HG02885 (cell line): ENCODE data around the gene CDK14.
"Not testable (repeated sequence)": the region's sequence is repeated elsewhere in the genome, so short reads cannot be mapped to it uniquely, and the experiment has no call there.

Experiments used
- ATAC-seq: cut with Tn5 transposase; IDR thresholded peaks from one replicate; pipeline ENCODE4 v1.9.1; 2021; ENCODE audit warnings: mild to moderate bottlenecking; ENCODE audit not compliant: unreplicated experiment, poor library complexity

CDK14 gene

DNA sequence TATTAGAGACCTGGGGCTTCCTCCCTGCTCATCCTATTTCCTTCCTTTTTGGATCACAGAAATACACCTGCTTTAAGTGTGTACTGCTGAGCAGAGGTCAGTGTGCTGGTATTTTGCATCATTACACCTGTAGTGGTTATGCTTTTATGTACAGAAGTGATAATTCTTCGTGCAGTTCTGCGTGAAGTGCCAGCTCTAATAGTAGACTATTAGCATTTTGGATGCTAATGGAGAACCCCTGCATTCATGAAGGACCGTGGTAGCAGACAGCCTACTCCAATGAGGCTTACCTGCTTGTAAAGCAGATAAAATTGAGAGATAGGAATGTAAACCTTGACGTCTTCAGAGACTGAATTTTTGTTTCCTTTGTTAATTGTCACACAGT lies 114.3 kb downstream of the CDK14 start:
- ATAC-seq = no peak

DNA sequence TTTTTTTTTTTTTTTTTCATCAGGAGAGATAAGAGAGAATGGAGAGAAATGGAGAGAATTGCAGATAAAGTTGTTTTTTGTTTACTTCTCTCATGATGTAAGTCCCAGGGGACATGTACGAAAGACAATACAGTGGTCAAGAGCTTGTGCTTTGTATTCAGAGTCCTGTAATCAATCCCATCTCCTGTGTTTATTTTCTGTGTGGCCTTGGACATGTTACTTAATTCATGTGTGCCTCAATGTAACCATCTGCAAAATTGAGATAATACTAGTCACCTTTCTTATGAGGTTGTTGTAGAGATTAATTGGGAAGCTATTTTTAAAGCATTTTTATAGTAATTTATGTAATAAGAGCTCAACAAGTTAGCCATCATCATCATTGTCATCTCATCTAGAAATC lies 117.5 kb downstream of the CDK14 start:
- no peak for ATAC-seq

DNA sequence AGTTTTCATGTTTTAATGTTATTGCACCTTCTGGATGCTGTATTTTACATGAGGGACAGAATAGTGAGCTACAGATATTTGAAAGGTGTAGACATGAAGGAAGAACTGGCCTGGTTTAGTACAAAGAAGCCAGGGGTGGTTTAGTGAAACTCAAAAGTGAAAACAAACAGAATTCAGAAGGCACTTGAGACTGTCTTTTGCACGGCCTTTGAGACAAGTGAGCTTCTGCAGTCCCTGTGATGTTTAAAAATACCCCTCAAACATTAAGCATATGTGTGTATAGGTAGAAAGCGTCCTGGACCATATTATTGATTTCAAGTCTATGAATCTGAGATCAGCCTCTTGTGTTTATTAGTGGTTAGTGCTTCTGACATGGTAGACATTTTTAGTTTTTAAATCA lies 118.9 kb downstream of the CDK14 start:
- ATAC-seq = peak; percentile 78

DNA sequence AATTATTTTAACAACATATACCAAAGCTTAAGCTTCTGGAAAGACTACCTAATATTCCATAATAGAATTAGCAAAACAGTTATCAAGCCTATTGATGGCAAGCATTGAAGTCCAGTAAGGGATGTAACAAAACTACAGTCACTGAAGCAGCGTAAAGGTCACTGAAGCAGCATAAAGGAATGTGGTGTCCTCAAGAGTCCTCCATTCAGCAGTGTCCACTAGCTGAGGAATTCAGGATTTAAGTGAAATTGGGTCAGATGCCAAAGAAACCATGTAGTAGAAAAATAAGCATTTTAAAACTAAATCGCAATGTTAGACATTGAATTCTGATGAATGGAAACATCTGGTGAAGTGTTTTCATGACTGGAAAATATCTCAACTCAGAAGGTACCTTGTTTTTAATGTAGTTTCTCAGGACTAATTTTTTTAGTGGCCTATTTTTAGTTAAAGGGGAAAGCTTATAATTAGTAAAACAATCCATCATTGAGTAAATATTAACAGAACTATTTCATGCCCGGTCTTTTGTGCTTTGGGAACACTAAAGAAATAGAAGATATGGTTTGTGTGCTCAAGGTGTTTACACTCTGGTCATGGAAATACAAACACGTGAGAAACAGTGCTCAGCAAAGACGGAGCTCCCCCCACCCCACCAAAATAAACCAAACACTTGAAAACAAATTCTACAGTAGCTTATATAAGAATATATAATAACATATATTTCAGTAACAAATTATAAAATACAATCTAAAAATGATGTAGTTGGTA lies 121.4 kb downstream of the CDK14 start:
- ATAC-seq = no peak

DNA sequence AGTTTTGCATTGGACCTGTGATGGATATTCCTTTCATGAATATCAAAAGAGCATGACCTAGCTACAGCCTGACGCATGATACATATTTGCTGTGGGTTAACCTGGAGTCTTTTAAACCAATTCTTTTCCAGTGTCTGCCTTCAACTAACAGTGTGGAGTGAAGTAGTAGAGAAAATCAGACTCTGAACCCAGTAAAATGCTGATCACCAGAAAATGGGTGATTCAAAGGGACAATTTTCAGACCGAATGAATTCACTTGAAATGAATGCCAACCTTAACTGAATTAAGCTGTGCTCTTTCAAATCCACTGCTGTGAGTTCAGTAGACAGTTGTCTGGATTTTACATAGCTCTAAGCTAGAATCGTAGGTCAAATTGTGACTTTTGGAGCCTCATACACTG lies 123.0 kb downstream of the CDK14 start:
- no peak for ATAC-seq

DNA sequence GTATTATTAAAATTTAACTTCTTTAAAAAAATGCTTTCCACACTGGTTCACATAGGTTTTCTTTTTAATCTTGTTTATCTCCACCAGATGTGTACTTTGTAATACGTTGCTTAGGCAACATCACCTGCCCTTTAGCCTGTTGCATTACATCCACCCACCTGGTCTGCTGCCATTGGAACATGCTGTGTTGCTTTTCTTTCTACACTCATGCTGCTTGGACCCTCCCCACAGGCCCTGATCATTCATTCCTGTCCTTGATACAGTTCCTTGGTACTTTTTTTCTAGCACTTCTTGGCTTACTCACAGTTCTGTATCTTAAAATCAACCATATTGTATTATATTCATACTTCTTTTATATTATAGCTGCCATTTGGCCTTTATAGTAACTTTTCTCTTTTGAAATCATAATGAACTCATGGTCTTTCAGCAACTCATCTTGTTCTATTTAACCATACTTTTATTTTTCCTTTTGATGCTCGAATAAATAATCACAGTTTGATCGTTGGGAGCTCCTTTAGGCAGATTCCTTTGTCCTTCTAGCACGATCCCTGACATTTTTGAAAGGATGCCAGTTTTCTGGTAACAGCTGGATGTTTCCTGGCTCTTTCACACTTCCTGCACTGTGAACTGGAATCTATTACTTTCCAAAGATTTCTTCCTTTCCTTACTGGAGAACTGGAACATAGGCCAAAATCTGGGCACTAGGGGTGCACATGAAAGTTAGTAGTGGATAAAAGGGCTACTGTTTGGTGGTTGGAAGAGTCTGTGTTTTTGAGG lies 125.1 kb downstream of the CDK14 start:
- ATAC-seq = peak; percentile 36

DNA sequence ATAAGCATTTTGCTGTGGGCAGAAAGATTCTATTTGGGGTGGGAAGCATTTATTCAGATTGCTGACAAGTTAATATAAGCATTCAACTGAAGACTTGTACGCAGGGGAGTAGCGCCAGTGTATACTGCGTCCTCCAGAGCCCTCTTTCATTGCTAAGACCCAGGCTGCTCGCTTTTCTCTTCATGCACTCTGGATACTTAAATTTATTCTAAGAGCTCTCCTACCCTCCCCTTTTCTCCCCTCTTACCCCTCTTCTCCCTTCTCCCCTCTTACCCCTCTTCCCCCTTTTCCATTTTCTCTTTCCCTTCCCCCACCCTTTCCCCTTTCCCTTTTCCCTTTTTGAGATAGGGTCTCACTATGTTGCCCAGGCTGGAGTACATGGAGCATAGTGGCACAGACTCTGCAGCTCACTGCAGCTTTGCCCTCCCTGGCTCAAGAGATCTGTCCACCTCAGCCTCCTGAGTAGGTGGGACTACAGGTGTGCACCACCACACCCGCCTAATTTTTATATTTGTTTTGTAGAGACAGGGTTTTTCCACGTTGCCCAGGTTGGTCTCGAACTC lies 125.8 kb downstream of the CDK14 start:
- ATAC-seq = no peak

DNA sequence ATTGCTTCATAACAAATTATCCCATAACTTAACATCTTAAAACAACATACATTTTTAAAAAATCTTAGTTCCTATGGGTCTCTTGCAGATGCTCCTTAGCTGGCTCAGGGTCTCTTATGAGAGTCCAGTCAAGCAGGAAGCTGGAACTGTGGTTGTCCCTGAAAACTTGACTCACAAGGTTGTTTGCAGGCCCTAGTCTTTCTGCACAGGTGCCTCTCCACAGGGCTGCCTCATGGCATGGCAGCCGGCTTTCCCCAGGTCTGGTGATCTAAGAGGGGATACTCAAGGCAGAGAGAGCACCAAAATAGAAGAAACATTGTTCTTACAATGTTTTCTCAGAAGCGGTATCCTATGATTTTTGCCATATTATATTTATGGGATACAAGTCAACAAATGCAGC lies 127.1 kb downstream of the CDK14 start:
- no peak for ATAC-seq

DNA sequence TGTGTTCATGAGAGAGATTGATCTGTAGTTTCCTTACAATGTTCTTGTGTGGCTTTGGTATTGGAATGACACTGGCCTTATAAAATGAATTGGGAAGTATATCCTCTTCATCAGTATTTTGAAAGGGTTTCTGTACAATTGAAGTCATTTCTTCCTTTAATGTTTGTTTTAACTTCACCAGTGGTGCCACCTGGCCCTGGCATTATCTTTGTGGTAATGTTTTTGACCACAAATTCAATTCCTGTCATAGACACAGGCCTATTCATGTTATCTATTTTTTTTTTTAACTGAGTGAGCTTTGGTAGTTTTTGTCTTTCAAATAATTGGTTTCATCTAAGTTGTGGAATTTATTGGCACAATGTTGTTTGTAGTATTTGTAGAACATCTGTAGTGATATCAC lies 127.7 kb downstream of the CDK14 start:
- no peak for ATAC-seq

DNA sequence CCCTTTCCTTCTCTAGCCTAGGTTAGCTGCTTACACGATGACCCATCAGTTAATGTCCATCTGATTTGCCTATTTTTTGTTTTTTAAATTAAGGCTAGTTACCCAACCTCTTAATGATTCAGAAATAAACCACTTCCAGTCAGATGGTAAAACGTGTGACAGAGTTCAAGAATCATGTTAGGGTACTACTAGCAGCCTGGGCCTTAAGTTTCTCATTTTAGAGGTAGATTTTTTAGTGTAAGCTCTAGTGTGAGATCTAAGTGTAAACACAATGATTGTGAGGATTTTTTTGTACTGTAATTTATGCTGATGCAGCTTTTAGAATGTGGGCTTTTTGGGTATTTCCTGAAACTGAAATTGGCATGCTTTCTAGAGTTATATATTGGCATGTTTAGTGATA lies 130.0 kb downstream of the CDK14 start:
- no peak for ATAC-seq

DNA sequence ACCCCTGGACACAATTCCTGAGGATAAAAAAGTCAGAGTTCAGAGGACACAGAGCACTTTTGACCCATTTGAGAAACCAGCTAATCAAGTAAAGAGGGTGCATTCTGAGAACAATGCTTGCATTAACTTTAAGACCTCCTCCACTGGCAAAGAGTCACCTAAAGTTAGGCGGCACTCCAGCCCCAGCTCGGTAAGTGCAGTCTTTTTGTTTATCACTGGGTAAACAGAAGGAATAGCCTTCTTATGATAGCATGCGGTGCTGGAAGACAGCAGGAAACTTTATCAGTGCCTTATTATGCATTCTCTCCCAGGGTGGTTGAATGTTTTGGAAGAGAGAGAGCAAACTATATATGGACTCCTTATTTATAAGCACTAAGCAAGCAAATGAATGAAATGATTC lies 130.5 kb downstream of the CDK14 start:
- ATAC-seq = no peak

DNA sequence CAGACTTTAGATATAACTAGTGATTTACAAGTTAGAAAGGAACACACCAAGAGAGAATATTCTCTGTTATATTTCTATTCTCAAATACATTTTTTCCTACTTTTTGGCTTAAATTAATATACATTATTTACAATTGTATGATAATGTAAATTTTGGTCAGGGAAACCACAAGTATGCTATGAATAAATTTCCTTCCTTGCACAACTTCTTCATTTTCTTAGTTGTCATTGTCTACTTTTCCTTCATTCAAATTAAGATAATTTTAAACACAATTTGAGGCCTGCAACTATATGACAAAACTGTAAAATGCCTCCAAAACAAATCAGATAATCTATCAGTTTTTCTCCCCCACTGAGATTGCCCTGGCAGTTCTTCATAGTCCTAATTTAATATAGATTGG lies 131.3 kb downstream of the CDK14 start:
- ATAC-seq = no peak

DNA sequence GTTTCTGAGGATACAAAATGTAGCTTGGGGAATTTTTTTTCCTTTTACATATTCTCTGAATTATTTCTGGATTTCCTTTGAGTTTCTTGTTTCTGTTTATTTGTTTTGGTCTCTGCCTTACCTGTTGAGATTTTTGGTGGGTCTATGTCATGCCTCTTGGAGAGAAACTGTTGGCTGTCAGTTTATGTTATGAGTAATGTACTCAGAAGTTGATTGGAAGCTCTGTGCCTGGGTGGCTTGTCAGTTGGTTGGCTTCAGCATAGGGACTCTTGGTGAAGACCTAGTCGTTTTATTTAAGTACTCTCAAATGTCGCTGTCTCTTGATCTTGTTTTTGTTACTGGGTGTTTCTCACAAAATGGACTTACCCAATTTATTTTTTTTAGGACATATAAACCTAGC lies 132.4 kb downstream of the CDK14 start:
- ATAC-seq = peak; percentile 87

DNA sequence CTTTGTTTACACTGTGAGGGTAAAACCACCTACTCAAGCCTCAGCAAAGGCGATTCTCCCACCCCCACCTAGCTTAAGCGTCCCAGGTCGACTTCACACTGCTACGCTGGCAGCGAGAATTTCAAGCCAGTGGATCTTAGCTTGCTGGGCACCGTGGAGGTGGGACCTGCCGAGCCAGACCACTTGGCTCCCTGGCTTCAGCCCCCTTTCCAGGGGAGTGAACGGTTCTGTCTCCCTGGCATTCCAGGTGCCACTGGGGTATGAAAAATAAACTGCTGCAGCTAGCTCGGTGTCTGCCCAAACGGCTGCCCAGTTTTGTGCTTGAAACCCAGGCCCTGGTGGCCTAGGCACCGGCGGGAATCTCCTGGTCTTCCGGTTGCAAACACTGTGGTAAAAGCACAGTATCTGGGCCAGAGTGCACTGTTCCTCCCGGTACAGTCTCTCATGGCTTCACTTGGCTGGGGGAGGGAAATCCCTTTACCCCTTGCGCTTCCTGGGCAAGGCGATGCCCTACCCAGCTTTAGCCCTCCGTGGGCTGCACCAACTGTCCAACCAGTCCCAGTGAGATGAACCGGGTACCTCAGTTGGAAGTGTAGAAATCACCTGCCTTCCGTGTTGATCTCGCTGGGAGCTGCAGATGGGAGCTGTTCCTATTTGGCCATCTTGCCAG lies 139.6 kb downstream of the CDK14 start:
- ATAC-seq = not testable (repeated sequence)

DNA sequence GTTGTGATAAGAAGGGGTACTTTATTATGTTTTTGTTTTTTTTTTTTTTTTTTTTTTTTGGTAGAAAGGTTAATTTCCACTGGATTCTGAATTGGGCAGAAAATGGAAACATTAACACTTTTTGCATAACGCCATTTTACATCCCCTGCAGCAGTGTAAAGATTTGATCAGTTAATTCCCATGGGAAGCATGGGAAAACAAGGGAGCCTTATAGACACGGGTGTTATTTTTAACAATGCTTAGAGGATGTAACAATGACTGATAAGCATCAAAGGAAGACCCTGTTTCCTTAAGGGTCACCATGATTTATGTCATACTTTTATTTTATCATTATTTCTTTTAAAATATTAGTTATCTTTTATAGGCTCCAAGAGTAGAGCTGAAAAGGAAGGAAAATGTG lies 140.2 kb downstream of the CDK14 start:
- no peak for ATAC-seq

DNA sequence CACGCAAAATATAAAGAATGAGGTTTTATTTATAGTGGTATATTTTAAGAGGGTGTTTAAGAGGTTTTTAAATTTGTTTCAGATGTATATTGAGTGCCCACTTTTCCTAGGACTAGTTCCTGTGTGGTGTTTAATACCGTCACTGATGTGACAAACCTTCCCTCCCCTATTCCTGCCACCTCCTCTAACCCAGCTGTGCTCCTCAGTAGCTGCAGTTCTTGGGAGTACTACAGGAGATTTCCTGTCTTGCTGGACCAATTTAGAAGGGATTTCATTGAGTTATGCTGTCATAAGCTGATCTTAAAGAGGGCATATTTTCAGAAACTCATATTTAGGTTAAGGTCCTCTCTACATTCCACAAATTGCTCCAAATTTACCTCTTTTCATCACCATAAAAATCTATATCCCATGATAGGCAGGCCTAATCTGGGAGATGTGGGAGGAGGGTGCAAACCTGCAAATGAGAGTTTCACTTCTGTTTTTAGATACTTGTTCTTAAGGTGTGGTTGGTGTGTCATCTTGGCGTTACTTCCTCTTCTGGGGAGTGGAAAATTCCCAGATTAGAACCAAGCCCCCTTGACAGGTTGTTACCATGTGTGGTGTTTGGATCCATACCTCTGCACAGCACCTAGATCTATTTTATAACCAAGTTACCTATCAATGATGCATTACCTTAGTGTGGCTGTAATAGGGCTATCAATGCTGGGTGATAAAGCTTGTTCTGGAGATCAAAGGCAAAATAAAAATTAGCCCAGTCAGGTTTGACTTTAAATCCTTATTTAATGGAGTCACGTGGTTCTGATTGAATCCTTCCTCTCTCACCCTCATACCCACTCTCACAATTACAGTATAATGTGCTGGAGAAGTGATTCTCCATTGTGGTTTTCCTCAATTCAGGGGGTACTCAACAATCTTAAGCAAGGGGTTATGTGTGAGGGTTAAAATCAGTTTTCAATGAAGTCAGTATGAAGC lies 141.1 kb downstream of the CDK14 start:
- peak; percentile 96 for ATAC-seq

DNA sequence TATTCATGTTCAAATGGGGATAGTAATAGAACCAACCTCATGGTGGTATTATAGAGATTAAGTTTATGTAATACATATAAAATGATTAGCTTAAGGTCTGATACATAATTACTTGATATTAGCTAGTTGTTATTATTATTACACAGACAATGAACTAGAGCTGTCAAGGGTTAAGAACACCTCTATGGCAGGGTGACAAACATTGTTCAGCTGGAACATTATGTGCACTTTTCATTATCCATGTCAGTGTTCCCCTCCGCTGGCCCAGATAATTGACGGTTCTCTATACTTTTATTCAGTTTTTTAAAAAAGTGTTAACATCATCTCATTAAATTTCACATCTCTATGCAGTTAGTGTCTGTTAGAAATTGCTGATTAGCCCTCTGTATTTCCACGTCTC lies 142.1 kb downstream of the CDK14 start:
- no peak for ATAC-seq

DNA sequence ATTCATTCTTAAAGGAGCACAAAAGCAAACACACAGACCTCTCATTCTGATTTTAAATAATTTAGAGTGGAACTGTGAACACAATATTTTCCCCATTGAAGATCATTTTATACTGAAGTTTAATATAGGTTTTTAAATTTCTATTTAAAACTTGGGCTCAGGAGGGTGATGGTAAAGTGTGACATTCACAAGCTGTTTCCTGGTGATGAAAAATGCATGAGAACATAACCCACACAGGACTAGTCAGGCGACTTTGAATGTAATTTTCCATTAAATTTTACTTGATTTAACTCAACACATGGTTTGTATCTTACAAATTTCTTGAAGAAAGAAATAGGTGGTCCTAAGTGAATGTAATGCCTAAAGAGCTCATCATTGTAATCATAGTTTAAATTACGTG lies 143.6 kb downstream of the CDK14 start:
- no peak for ATAC-seq

DNA sequence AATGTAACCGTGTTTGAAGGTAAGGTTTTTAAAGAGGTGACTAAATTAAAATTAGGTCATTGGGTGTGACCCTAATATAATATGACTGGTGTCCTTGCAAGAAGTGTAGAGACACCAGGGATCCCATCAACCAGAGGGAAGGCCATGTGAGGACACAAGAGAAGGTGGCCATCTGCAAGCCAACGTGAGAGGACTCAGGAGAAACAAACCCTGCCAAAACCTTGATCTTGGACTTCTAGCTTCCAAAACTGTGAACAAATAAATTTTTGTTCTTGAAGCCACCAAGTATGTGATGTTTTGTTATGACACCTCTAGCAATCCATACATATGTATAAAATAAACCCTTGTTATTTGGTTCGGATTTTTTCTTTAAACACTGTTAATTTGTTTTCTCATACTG lies 144.3 kb downstream of the CDK14 start:
- no peak for ATAC-seq

DNA sequence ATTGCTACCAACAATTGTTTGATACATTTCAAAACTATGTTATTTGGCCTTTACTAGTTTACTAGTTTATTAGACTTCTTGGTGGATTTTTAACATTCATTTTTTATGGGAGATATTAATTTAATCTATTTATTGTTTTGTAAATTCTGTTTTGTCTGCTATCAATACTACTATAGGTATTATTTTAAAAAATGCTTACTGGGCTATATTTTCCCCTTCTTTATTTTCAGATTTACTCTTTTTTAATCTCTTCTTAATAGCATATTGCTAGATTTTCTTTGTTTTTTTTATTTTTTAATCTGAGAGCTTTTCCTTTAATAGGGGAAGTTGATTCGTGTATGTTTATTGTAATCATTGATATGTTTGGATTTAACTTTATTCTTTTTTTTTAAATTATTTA lies 147.5 kb downstream of the CDK14 start:
- ATAC-seq = no peak
